Effector memory CD8-positive, alpha-beta T cell (primary cell): Measurements from ENCODE around the gene CXCL16.
"Not testable (repeated sequence)": the region's sequence is repeated elsewhere in the genome, so short reads cannot be mapped to it uniquely, and the experiment has no call there.

Experiments
- ATAC-seq: fragments of 150-1000 bp; cut with Tn5 transposase; replicated peaks from 2 replicates; pipeline ENCODE4 v1.10.0; 2021; ENCODE audit warnings: mild to moderate bottlenecking, moderate library complexity
- DNase-seq, 3 experiments: peaks; one replicate each; pipeline ENCODE4 v3.0.0; 2021
- H3K27ac Mint-ChIP-seq, 2 donors: one replicate each; pipeline ENCODE4 v1.8.0; 2022; ENCODE audit warnings: mild to moderate bottlenecking in 2 of 2, mixed read lengths in 2 of 2, moderate library complexity in 2 of 2
- H3K27me3 Mint-ChIP-seq, 2 donors: one replicate each; pipeline ENCODE4 v1.8.0; 2022; ENCODE audit warnings: mixed read lengths in 2 of 2
- H3K36me3 Mint-ChIP-seq: one replicate; pipeline ENCODE4 v1.8.0; 2022; ENCODE audit warnings: mild to moderate bottlenecking, moderate library complexity, mixed read lengths; ENCODE audit not compliant: insufficient read depth
- H3K4me1 Mint-ChIP-seq, 2 donors: one replicate each; pipeline ENCODE4 v1.8.0; 2022; ENCODE audit warnings: low read depth in 2 of 2, mixed read lengths in 2 of 2
- H3K4me3 Mint-ChIP-seq, 2 donors: one replicate each; pipeline ENCODE4 v1.8.0; 2022; ENCODE audit warnings: mild to moderate bottlenecking in 2 of 2, mixed read lengths in 2 of 2, moderate library complexity in 2 of 2
- H3K9me3 Mint-ChIP-seq, 2 donors: one replicate each; pipeline ENCODE4 v1.8.0; 2022; ENCODE audit warnings: mixed read lengths in 2 of 2

CXCL16 gene

GRCh38 chr17:4725646-4726310, 13.9 kb downstream of the CXCL16 start:
- Mint-ChIP-seq H3K4me1 (peaks cover 16 to 19% of the 10 kb centered on the region in 2 donors), H3K27me3 (no peaks in the 10 kb centered on the region), H3K9me3 (no peaks in the 10 kb centered on the region), H3K36me3 (peaks cover 23% of the 10 kb centered on the region), H3K4me3 (no peak overlapping the region), H3K27ac (peak overlapping the region in 1 of 2 donors; percentile 0)
- DNase-seq (no peak), ATAC-seq (no peak)

DNA sequence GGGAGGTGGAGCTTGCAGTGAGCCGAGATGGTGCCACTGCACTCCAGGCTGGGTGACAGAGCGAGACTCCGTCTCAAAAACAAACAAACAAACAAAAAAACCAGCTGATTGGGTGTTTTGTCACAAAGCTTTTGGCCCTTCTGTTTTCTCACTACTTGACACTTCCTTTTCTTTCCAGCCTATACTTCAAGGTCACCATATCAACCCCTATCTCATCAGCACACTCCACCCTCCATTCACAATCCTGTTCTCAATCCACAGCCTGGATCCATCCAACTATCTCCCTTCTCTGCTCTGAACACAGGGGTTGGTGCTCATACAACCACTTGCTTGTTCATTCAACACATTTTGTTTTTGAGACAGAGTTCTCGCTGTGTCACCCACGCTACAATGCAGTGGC, 15.1 kb downstream of the CXCL16 start:
- ATAC-seq = no peak
- no peaks in the 10 kb centered on the region for H3K27me3 Mint-ChIP-seq
- H3K4me3 Mint-ChIP-seq = no peak overlapping the region
- no peaks in the 10 kb centered on the region for H3K9me3 Mint-ChIP-seq
- H3K27ac Mint-ChIP-seq = no peak overlapping the region
- peaks cover 13 to 14% of the 10 kb centered on the region in 2 donors for H3K4me1 Mint-ChIP-seq
- H3K36me3 Mint-ChIP-seq = peaks cover 29% of the 10 kb centered on the region
- DNase-seq = no peak

- peaks cover 14 to 17% of the 10 kb centered on the region in 2 donors for H3K4me1 Mint-ChIP-seq
- H3K27ac Mint-ChIP-seq = no peak overlapping the region
- H3K27me3 Mint-ChIP-seq = no peaks in the 10 kb centered on the region
- ATAC-seq (no peak), DNase-seq (no peak)
- no peaks in the 10 kb centered on the region for H3K9me3 Mint-ChIP-seq
- H3K4me3 Mint-ChIP-seq = peak overlapping the region in 1 of 2 donors; percentile 35
- peaks cover 45% of the 10 kb centered on the region for H3K36me3 Mint-ChIP-seq
These were observed 17.0 kb downstream of the CXCL16 start for GRCh38 chr17:4722678-4723240.

GRCh38 chr17:4721203-4722135, 18.3 kb downstream of the CXCL16 start:
- ATAC-seq = peak; percentile 87
- Mint-ChIP-seq H3K9me3 (no peaks in the 10 kb centered on the region), H3K4me1 (peaks cover 14 to 26% of the 10 kb centered on the region in 2 donors), H3K27ac (peak overlapping the region; percentile 54 to 87), H3K4me3 (peak overlapping the region in 1 of 2 donors; percentile 36), H3K27me3 (no peaks in the 10 kb centered on the region), H3K36me3 (peaks cover 57% of the 10 kb centered on the region)
- peak; percentile 33 to 37 (median 36) for DNase-seq

DNA sequence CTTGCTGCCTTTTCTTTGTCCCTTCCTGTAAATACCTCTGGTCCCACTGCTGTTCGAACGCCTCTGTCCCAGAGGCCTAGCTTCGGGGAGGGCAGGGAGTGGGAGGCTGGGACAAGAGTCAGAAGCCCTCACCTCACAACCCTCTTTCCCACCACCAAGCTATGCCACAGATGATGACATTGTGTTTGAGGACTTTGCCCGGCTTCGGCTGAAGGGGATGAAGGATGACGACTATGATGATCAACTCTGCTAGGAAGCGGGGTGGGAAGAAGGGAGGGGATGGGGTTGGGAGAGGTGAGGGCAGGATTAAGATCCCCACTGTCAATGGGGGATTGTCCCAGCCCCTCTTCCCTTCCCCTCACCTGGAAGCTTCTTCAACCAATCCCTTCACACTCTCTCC, 18.9 kb downstream of the CXCL16 start:
- ATAC-seq (no peak), DNase-seq (no peak)
- Mint-ChIP-seq H3K27me3 (no peaks in the 10 kb centered on the region), H3K4me3 (peak overlapping the region in 1 of 2 donors; percentile 36), H3K4me1 (peaks cover 17 to 29% of the 10 kb centered on the region in 2 donors), H3K9me3 (no peaks in the 10 kb centered on the region), H3K27ac (peak overlapping the region; percentile 79 to 87), H3K36me3 (peaks cover 57% of the 10 kb centered on the region)

GRCh38 chr17:4719684-4720221, 20.0 kb downstream of the CXCL16 start:
- Mint-ChIP-seq H3K36me3 (peaks cover 62% of the 10 kb centered on the region), H3K4me3 (no peak overlapping the region), H3K9me3 (no peaks in the 10 kb centered on the region), H3K4me1 (peaks cover 28 to 40% of the 10 kb centered on the region in 2 donors), H3K27me3 (no peaks in the 10 kb centered on the region), H3K27ac (peak overlapping the region; percentile 60 to 87)
- ATAC-seq (no peak), DNase-seq (no peak)

- Mint-ChIP-seq H3K27me3 (no peaks in the 10 kb centered on the region), H3K27ac (peak overlapping the region; percentile 60 to 87), H3K9me3 (no peaks in the 10 kb centered on the region), H3K36me3 (peaks cover 62% of the 10 kb centered on the region), H3K4me1 (peaks cover 31 to 43% of the 10 kb centered on the region in 2 donors), H3K4me3 (no peak overlapping the region)
- DNase-seq (no peak), ATAC-seq (no peak)
These were observed 20.6 kb downstream of the CXCL16 start for GRCh38 chr17:4719146-4719545.

DNA sequence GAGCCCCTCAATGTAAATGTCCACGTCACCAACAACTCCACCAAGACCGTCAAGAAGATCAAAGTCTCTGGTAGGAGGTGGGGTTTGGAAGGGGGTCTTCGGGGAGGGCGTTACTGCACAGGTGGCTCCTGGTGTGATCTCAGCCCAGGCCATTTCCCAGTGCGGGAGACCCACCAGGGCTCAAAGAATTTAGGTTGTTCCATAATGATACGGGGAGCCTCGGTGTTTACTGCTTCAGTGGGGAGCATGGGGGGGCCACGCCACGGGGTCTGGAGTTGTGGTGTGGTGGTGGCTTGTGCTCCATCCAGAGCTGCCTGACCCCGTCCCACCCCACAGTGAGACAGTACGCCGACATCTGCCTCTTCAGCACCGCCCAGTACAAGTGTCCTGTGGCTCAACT, 21.5 kb downstream of the CXCL16 start:
- H3K27ac Mint-ChIP-seq = peak overlapping the region in 1 of 2 donors; percentile 87

DNA sequence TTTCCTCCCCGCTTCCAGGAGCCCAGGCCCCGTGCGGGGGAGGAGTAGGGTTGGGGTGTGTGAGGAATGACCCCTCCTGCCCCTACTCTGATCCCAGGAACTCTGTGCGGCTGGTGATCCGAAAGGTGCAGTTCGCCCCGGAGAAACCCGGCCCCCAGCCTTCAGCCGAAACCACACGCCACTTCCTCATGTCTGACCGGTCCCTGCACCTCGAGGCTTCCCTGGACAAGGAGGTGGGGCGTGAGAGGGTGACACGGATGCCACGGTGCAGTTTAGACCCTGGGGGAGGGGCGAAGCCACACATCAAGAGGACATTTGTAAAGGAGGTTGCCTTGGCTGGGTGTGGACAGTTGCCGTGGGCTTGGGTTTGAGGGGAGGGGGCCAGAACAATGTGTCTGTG, 21.9 kb downstream of the CXCL16 start:
- Mint-ChIP-seq H3K4me1 (peaks cover 36 to 51% of the 10 kb centered on the region in 2 donors), H3K36me3 (peaks cover 62% of the 10 kb centered on the region), H3K27ac (peak overlapping the region; percentile 87 to 89), H3K4me3 (peak overlapping the region in 1 of 2 donors; percentile 71), H3K9me3 (no peaks in the 10 kb centered on the region), H3K27me3 (no peaks in the 10 kb centered on the region)
- no peak for DNase-seq
- ATAC-seq = no peak

More for the DNA sequence above, 21.5 kb downstream of the CXCL16 start:
- H3K36me3 Mint-ChIP-seq = peaks cover 62% of the 10 kb centered on the region
- no peaks in the 10 kb centered on the region for H3K27me3 Mint-ChIP-seq
- no peaks in the 10 kb centered on the region for H3K9me3 Mint-ChIP-seq
- H3K4me1 Mint-ChIP-seq = peaks cover 36 to 50% of the 10 kb centered on the region in 2 donors
- H3K4me3 Mint-ChIP-seq = peak overlapping the region in 1 of 2 donors; percentile 71
- DNase-seq (no peak), ATAC-seq (no peak)

DNA sequence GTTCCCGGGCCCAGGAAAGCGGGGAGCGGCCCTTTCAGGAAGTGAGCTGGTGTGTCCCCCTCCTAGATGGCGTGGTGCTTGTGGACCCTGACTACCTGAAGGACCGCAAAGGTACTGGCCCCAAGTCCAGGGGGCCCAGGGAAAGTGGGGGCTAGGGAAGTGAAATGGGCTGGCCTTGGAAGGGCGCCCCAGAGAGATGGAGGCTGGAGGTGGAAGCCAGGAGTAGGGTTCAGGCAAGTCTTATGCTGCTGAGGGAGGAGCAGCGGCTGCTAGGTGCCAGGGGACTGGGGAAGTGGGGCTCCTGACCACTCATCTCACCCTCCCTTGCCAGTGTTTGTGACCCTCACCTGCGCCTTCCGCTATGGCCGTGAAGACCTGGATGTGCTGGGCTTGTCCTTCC, 23.6 kb downstream of the CXCL16 start:
- ATAC-seq (no peak), DNase-seq (no peak)
- Mint-ChIP-seq H3K9me3 (no peaks in the 10 kb centered on the region), H3K36me3 (peaks cover 48% of the 10 kb centered on the region), H3K27me3 (no peaks in the 10 kb centered on the region), H3K4me3 (peak overlapping the region; percentile 79 to 81), H3K27ac (peak overlapping the region; percentile 93), H3K4me1 (peaks cover 40 to 59% of the 10 kb centered on the region in 2 donors)

GRCh38 chr17:4715063-4715744, 24.5 kb downstream of the CXCL16 start:
- Mint-ChIP-seq H3K4me3 (peak overlapping the region; percentile 79 to 81), H3K27ac (peak overlapping the region; percentile 93), H3K9me3 (no peaks in the 10 kb centered on the region), H3K27me3 (no peaks in the 10 kb centered on the region), H3K36me3 (peaks cover 48% of the 10 kb centered on the region), H3K4me1 (peaks cover 39 to 57% of the 10 kb centered on the region in 2 donors)
- DNase-seq = peak; percentile 51 to 57 (median 56)
- peak; percentile 38 for ATAC-seq

GRCh38 chr17:4714340-4715062, 25.2 kb downstream of the CXCL16 start:
- peaks cover 49% of the 10 kb centered on the region for H3K36me3 Mint-ChIP-seq
- peaks cover 45 to 58% of the 10 kb centered on the region in 2 donors for H3K4me1 Mint-ChIP-seq
- H3K27me3 Mint-ChIP-seq, H3K9me3 Mint-ChIP-seq, DNase-seq, ATAC-seq: not testable (repeated sequence)
- peak overlapping the region; percentile 93 for H3K27ac Mint-ChIP-seq
- H3K4me3 Mint-ChIP-seq = peak overlapping the region; percentile 81 to 96
